Testis (tissue), 3 donors: ENCODE data around the gene SLCO3A1. TPM values are rescaled to one million over a fixed set of nuclear protein-coding genes. Genes with fewer than 3 reads are reported as not detected.

Source experiments
- DNase-seq: peaks from one replicate; pipeline ENCODE4 v3.0.0-alpha.2; 2019
- H3K27ac ChIP-seq, 2 donors: fragments of 200-600 bp; sonication (generic); one replicate each; pipeline ENCODE4 v1.5.1; 2019
- H3K27me3 ChIP-seq: fragments of 200-600 bp; sonication (generic); one replicate; pipeline ENCODE4 v1.5.1; 2019
- H3K36me3 ChIP-seq: fragments of 200-600 bp; sonication (generic); one replicate; pipeline ENCODE4 v1.5.1; 2017; ENCODE audit warnings: low read depth; ENCODE audit errors: missing control alignments
- H3K4me1 ChIP-seq: fragments of 200-600 bp; sonication (generic); one replicate; pipeline ENCODE4 v1.5.1; 2019
- H3K4me3 ChIP-seq, 2 donors: fragments of 200-600 bp; sonication (generic); one replicate each; pipeline ENCODE4 v1.5.1; 2017 to 2019
- H3K9me3 ChIP-seq: fragments of 200-600 bp; sonication (generic); one replicate; pipeline ENCODE4 v1.5.1; 2017
- CTCF ChIP-seq, 3 experiments: fragments of 450-650 bp in 2 of 3; fragments of 200-600 bp in 1 of 3; sonication (generic) in 1 of 3; IDR thresholded peaks; one replicate each; pipeline ENCODE4 v1.5.1; 2016 to 2019; ENCODE audit warnings: antibody characterized with exemption in 3 of 3, mild to moderate bottlenecking in 2 of 3, moderate library complexity in 1 of 3
- POLR2A ChIP-seq: fragments of 450-650 bp; IDR thresholded peaks from one replicate; pipeline ENCODE4 v1.6.1; 2017; ENCODE audit warnings: antibody characterized with exemption, mild to moderate bottlenecking, moderate library complexity
- WGBS, 2 donors: methylation state at CpG; one replicate each; pipeline ENCODE4 v1.1.5; 2018; 5-methylcytosine and 5-hydroxymethylcytosine counted together
- intact Hi-C: fragments of 100-400 bp; cut with DNase I; formaldehyde crosslinking; loops from one replicate; pipeline ENCODE4 v1.15.1; 2023; ENCODE audit warnings: low total_unique reads
- polyA plus RNA-seq: library from polyadenylated mRNA; stranded (reverse); fragments of 350-450 nt; fragmentation: Illumina TruSeq; extraction: RNeasy Lipid Tissue Mini Kit (QIAGEN cat#74804); gene quantifications from one replicate; pipeline ENCODE4 v1.2.3, GENCODE V29; 2014; ENCODE audit warnings: low read depth, low replicate concordance; ENCODE audit not compliant: insufficient read depth
- total RNA-seq, 2 donors: library from RNA; depleted of rRNA; stranded (reverse); fragments of >200 nt; gene quantifications; one replicate each; pipeline ENCODE4 v1.2.3, GENCODE V29; 2016

The SLCO3A1 gene
- total and polyA plus RNA-seq, 3 donors from 2014 or later = 76.3 to 144 (median 77.2) TPM

GRCh38 chr15:91894606-91895005 is 41.1 kb downstream of the SLCO3A1 start:
- H3K36me3 ChIP-seq = no peaks in the 10 kb centered on the region
- intact Hi-C loops = no loop called here
- peaks cover 8% of the 10 kb centered on the region for H3K4me1 ChIP-seq
- H3K27ac ChIP-seq = no peak overlapping the region
- WGBS, 2 donors = 85 to 89% methylated on average over 5 of the region's 5 CpGs
- no peaks in the 10 kb centered on the region for H3K27me3 ChIP-seq
- TF ChIP-seq POLR2A = no peak
- TF ChIP-seq CTCF (IDR thresholded peaks at IDR 0.05) = no peak
- H3K9me3 ChIP-seq = no peaks in the 10 kb centered on the region
- DNase-seq = no peak
- H3K4me3 ChIP-seq = no peak overlapping the region

- H3K27me3 ChIP-seq = no peaks in the 10 kb centered on the region
- WGBS, 2 donors = 54 to 77% methylated on average over 1 of the region's 1 CpG
- no peak overlapping the region for H3K4me3 ChIP-seq
- no peak for DNase-seq
- H3K9me3 ChIP-seq = no peaks in the 10 kb centered on the region
- TF ChIP-seq CTCF (IDR thresholded peaks at IDR 0.05) = no peak
- TF ChIP-seq POLR2A = no peak
- peaks cover 8% of the 10 kb centered on the region for H3K4me1 ChIP-seq
- no peak overlapping the region for H3K27ac ChIP-seq
- intact Hi-C loops = no loop called here
- no peaks in the 10 kb centered on the region for H3K36me3 ChIP-seq
These were observed 41.5 kb downstream of the SLCO3A1 start for GRCh38 chr15:91895051-91895450.

GRCh38 chr15:91896341-91897055 is 43.0 kb downstream of the SLCO3A1 start:
- H3K9me3 ChIP-seq = no peaks in the 10 kb centered on the region
- no peak overlapping the region for H3K4me3 ChIP-seq
- no peaks in the 10 kb centered on the region for H3K27me3 ChIP-seq
- TF ChIP-seq POLR2A (no peak), CTCF (IDR thresholded peaks at IDR 0.05) (no peak)
- H3K36me3 ChIP-seq = no peaks in the 10 kb centered on the region
- peaks cover 7% of the 10 kb centered on the region for H3K4me1 ChIP-seq
- intact Hi-C loops = no loop called here
- no peak overlapping the region for H3K27ac ChIP-seq
- 89 to 93% methylated on average over 5 of the region's 5 CpGs for WGBS, 2 donors
- no peak for DNase-seq

GRCh38 chr15:91897585-91898372 is 44.3 kb downstream of the SLCO3A1 start:
- H3K4me3 ChIP-seq = no peak overlapping the region
- H3K4me1 ChIP-seq = no peaks in the 10 kb centered on the region
- H3K27me3 ChIP-seq = no peaks in the 10 kb centered on the region
- WGBS, 2 donors = 55 to 63% methylated on average over 14 of the region's 14 CpGs
- no peak overlapping the region for H3K27ac ChIP-seq
- TF ChIP-seq CTCF (IDR thresholded peaks at IDR 0.05) = no peak
- no peak for TF ChIP-seq POLR2A
- intact Hi-C loops = no loop called here
- peak; percentile 37 for DNase-seq
- H3K36me3 ChIP-seq = no peaks in the 10 kb centered on the region
- H3K9me3 ChIP-seq = no peaks in the 10 kb centered on the region
